Aorta (tissue), 5 donors: Measurements from ENCODE around the gene NEK3. TPM values are rescaled to one million over a fixed set of nuclear protein-coding genes. Genes with fewer than 3 reads are reported as not detected.

ENCODE experiments used
- ATAC-seq: fragments of 200-7000 bp; cut with Tn5 transposase; one replicate; pipeline ENCODE4 v1.9.1; 2022; ENCODE audit warnings: moderate library complexity; ENCODE audit not compliant: low FRiP score
- DNase-seq, 2 donors: peaks; one replicate each; pipeline ENCODE4 v3.0.0-alpha.2; 2020
- H3K27ac ChIP-seq, 2 donors: one replicate each; pipeline ENCODE4 v1.5.1; 2013; ENCODE audit warnings: low read length in 2 of 2, mild to moderate bottlenecking in 2 of 2, moderate library complexity in 2 of 2, control low read depth in 1 of 2, inconsistent platforms in 1 of 2, low read depth in 1 of 2
- H3K27me3 ChIP-seq, 2 donors: one replicate each; pipeline ENCODE4 v1.6.1; 2013; ENCODE audit warnings: control low read depth in 1 of 2, low read length in 1 of 2, mild to moderate bottlenecking in 1 of 2, moderate library complexity in 1 of 2; ENCODE audit not compliant: insufficient read depth in 2 of 2, control insufficient read depth in 1 of 2
- H3K36me3 ChIP-seq, 2 donors: one replicate each; pipeline ENCODE4 v1.6.1; 2013; ENCODE audit warnings: control low read depth in 1 of 2, low read length in 1 of 2, mild to moderate bottlenecking in 1 of 2; ENCODE audit not compliant: insufficient read depth in 2 of 2, control insufficient read depth in 1 of 2
- H3K4me1 ChIP-seq, 2 donors: one replicate each; pipeline ENCODE4 v1.6.1; 2013; ENCODE audit warnings: low read length in 2 of 2, control low read depth in 1 of 2, mild to moderate bottlenecking in 1 of 2, moderate library complexity in 1 of 2; ENCODE audit not compliant: insufficient read depth in 2 of 2, control insufficient read depth in 1 of 2
- H3K4me3 ChIP-seq, 2 donors: one replicate each; pipeline ENCODE4 v1.5.1; 2013; ENCODE audit warnings: low read length in 2 of 2, control low read depth in 1 of 2, mild to moderate bottlenecking in 1 of 2
- H3K9me3 ChIP-seq: one replicate; pipeline ENCODE4 v1.6.1; 2013; ENCODE audit warnings: mild to moderate bottlenecking, low read length; ENCODE audit not compliant: control insufficient read depth
- WGBS, 2 donors: extraction: QIAGEN DNeasy Blood & Tissue Kit; methylation state at CpG; one replicate each; pipeline ENCODE4 v1.1.7; 2013; 5-methylcytosine and 5-hydroxymethylcytosine counted together
- intact Hi-C, 2 donors: fragments of 100-400 bp; cut with DNase I; formaldehyde crosslinking; loops; one replicate each; pipeline versions ENCODE4 v1.14.2 to v1.15.0; 2022
- polyA plus RNA-seq, 2 donors: library from polyadenylated mRNA; stranded (reverse); fragments of 200-250 nt; gene quantifications; one replicate each; pipeline ENCODE4 v1.2.3, GENCODE V29; 2013
- total RNA-seq, 2 donors: library from RNA; stranded (reverse); fragmentation: NEBNext Ultra II Directional; extraction: Animal tissue kit (Norgen Biotek cat#: 25700); gene quantifications; one replicate each; pipeline ENCODE4 v1.2.1, GENCODE V29; 2021
- donor health status: healthy with polysubstance abuse.
- donor health status: Bipolar disorder and iron deficiency.
- donor health status: DM: no; HTN: no; CAD: no.
- donor health status: DM: no; HTN: no; CAD: no.
- donor health status: DM: yes; HTN: yes; CAD: no.

The NEK3 gene
- total and polyA plus RNA-seq, 4 donors, result 4.9 to 70.0 (median 18.8) TPM

DNA sequence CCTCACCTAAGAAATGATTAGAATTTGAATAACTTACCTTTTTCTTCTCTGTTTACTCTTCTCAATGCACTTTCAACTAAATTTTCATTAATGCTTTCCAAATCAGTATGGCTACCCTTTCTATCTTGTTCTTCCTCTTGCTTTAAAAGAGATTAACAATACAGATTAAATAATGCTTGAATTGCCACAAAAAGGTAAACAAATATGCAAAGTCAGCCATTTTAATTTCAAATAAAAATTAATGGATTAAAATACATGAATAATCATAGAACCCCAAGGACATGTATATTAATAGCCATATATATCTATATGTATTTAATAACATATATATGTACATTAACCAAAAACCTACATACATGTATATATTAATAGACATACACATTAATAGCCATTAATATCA, 22.6 kb downstream of the NEK3 start:
- Histone ChIP-seq H3K27ac (no peak overlapping the region), H3K4me3 (no peak overlapping the region), H3K4me1 (no peaks in the 10 kb centered on the region), H3K9me3 (no peaks in the 10 kb centered on the region), H3K36me3 (peaks cover 0 to 7% of the 10 kb centered on the region in 2 donors), H3K27me3 (no peaks in the 10 kb centered on the region)
- intact Hi-C loops, result no loop called here
- DNase-seq (no peak), ATAC-seq (no peak)

DNA sequence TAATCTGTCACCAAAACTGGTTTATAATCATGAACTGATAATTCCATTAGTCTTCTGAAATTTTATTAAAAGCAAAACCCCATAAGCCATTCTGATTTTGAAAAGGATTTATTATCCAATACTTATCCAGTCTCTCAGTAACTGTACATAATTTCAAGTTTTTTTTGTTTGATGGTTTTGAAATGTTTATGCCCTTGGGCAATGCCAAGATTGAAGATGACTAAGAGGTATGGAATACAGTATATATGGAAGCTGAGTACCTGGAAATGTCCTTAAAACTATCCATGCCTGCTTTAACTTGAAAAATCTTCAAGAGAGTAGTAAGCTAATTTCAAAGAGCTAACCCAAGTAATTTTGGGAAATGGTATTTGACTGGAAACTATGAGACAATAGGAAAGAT, 28.8 kb downstream of the NEK3 start:
- Histone ChIP-seq H3K27ac (no peak overlapping the region), H3K27me3 (no peaks in the 10 kb centered on the region), H3K4me3 (no peak overlapping the region), H3K4me1 (no peaks in the 10 kb centered on the region), H3K9me3 (no peaks in the 10 kb centered on the region), H3K36me3 (peaks cover 2 to 6% of the 10 kb centered on the region in 2 donors)
- no peak for ATAC-seq
- no peak for DNase-seq
- intact Hi-C loops, result no loop called here

DNA sequence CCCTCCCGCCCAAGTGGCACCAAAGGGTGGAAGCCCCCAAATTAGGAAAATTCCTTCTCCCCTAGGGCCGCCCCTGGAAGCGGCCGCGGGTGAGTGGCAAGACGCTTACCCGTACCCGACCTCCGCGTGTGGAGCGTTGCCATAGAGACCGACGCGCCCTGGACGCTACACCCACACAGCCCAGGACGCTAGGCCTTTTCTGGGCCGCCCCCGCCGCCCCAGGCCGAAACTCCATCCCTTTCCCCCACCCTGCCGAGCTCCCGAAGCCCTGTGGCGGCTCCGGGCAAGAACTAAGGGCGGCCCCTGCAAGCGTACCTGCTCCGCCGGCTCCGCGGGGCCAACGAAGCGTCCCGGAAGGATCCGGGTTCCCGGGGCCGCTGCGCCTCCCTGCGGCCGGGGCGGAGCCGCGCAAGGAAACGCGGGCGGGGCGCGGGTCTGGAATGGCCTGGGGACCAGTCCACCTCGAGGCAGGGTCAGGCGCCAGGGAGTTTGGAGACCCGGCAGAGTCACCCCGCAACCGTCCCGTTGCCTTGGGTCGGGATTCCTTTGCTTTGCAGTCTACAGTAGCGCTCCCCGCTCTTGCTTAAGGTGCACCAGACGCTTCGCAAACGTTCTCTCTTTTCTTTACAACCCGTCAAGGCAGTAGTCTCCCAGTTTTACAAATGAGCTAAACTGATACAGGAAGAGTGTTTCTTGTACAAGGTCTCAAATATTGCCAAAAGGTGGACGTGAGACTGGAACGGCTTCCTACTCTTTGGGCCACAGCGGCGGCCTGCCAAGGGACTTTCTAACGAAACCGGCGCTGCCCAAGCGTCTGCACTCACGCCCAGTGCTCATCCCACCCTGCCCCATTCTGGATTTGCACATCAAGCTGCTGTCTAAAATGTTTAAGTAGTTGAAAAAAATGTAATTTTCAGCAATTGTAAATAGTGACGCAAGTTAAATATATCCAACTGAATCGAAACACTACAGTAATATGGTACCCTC, 30.4 kb downstream of the NEK3 start, which contains the start of gene NEK5:
NEK5 (minus strand) TSS at position 360 of the 987 bp plus-strand sequence. CDS start 1,591 bp downstream, outside the sequence.
- intact Hi-C loops, result loop anchor here (2.0 to 10.0 kb wide), 7 partner anchors 64 to 312 kb away; partner anchors contain the start of gene TMEM272 (in 1 of the 2)
- peak; percentile 75 to 89 for DNase-seq
- H3K27me3 ChIP-seq, result no peaks in the 10 kb centered on the region
- H3K27ac ChIP-seq, result no peak within 1 kb of the TSS
- H3K4me1 ChIP-seq, result no peaks in the 10 kb centered on the region
- H3K4me3 ChIP-seq, result peak within 1 kb of the TSS; percentile 49 to 61
- H3K9me3 ChIP-seq, result no peaks in the 10 kb centered on the region
- peaks cover 2 to 6% of the 10 kb centered on the region in 2 donors for H3K36me3 ChIP-seq
- WGBS, 2 donors, result 7 to 9% methylated on average over 63 to 71 of the region's 71 CpGs
- ATAC-seq, result peak; percentile 91

GRCh38 chr13:52127783-52128702, 31.4 kb downstream of the NEK3 start:
- no peak overlapping the region for H3K27ac ChIP-seq
- intact Hi-C loops, result loop anchor here (2.0 to 10.0 kb wide), 7 partner anchors 63 to 311 kb away; partner anchors contain the start of gene TMEM272 (in 1 of the 2)
- ATAC-seq (peak; percentile 88), DNase-seq (peak; percentile 55 to 78)
- no peaks in the 10 kb centered on the region for H3K27me3 ChIP-seq
- H3K4me3 ChIP-seq, result peak overlapping the region; percentile 49 to 61
- no peaks in the 10 kb centered on the region for H3K9me3 ChIP-seq
- H3K36me3 ChIP-seq, result peaks cover 2 to 6% of the 10 kb centered on the region in 2 donors
- no peaks in the 10 kb centered on the region for H3K4me1 ChIP-seq
- 1% methylated on average over 32 to 33 of the region's 33 CpGs for WGBS, 2 donors

- H3K4me3 ChIP-seq, result no peak overlapping the region
- H3K9me3 ChIP-seq, result no peaks in the 10 kb centered on the region
- intact Hi-C loops, result loop anchor here (5.0 to 10.0 kb wide), 5 partner anchors 63 to 310 kb away; partner anchors contain the start of gene TMEM272 (in 1 of the 2)
- 2% methylated on average over 6 of the region's 6 CpGs for WGBS, 2 donors
- H3K36me3 ChIP-seq, result peaks cover 0 to 6% of the 10 kb centered on the region in 2 donors
- ATAC-seq (peak; percentile 30), DNase-seq (no peak)
- H3K27me3 ChIP-seq, result no peaks in the 10 kb centered on the region
- no peak overlapping the region for H3K27ac ChIP-seq
- no peaks in the 10 kb centered on the region for H3K4me1 ChIP-seq
These were observed 32.0 kb downstream of the NEK3 start for GRCh38 chr13:52127378-52127777.

- Histone ChIP-seq H3K4me3 (no peak overlapping the region), H3K9me3 (no peaks in the 10 kb centered on the region), H3K4me1 (no peaks in the 10 kb centered on the region), H3K36me3 (no peaks in the 10 kb centered on the region), H3K27me3 (no peaks in the 10 kb centered on the region), H3K27ac (no peak overlapping the region)
- DNase-seq (no peak), ATAC-seq (no peak)
- 96 to 97% methylated on average over 3 of the region's 3 CpGs for WGBS, 2 donors
- intact Hi-C loops, result loop anchor here (5.0 to 10.0 kb wide), 5 partner anchors 61 to 308 kb away; partner anchors contain the start of gene TMEM272 (in 1 of the 2)
These were observed 33.9 kb downstream of the NEK3 start for GRCh38 chr13:52125547-52125946.

- WGBS, 2 donors, result 78 to 84% methylated on average over 3 of the region's 3 CpGs
- ATAC-seq (no peak), DNase-seq (no peak)
- Histone ChIP-seq H3K27ac (no peak overlapping the region), H3K4me1 (no peaks in the 10 kb centered on the region), H3K4me3 (no peak overlapping the region), H3K36me3 (no peaks in the 10 kb centered on the region), H3K9me3 (no peaks in the 10 kb centered on the region), H3K27me3 (no peaks in the 10 kb centered on the region)
- intact Hi-C loops, result no loop called here
These were observed 40.8 kb downstream of the NEK3 start for GRCh38 chr13:52118595-52118994.

DNA sequence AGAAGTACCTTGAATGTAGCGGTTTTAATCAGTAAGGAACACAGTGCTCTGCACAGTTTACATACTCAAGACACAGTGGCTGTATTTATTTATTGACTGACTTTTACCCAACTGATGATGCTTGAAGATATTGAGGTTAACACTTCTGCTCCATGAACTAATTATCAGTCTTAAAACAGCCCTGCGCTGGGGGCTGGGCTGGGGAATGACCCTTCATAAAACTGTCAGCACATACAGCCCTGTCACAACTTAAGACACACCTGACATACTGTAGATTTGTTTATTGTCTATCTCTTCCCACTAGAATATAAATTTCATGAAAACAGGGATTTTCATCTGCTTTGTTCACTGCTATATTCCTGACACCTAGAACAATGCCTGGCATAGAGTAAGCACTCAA, 41.3 kb downstream of the NEK3 start:
- Histone ChIP-seq H3K27ac (no peak overlapping the region), H3K9me3 (no peaks in the 10 kb centered on the region), H3K27me3 (no peaks in the 10 kb centered on the region), H3K4me1 (no peaks in the 10 kb centered on the region), H3K4me3 (no peak overlapping the region), H3K36me3 (no peaks in the 10 kb centered on the region)
- WGBS, 2 donors, result 97 to 98% methylated on average over 2 of the region's 2 CpGs
- intact Hi-C loops, result no loop called here
- ATAC-seq (no peak), DNase-seq (no peak)
